Pancreas (tissue), 10 donors: Measurements from ENCODE around the gene CABLES1. TPM values are rescaled to one million over a fixed set of nuclear protein-coding genes. Genes with fewer than 3 reads are reported as not detected.

Experiments
- ATAC-seq, 4 donors: fragments of 200-7000 bp; cut with Tn5 transposase; one replicate each; pipeline versions ENCODE4 v1.8.0 to v1.9.1; 2020; ENCODE audit warnings: mild to moderate bottlenecking in 4 of 4, moderate library complexity in 4 of 4
- DNase-seq, 6 donors: peaks; one replicate each; pipeline ENCODE4 v3.0.0-alpha.2; 2020
- FAIRE-seq: peaks from 2 replicates; lab custom pipeline; 2012; peaks lifted over from hg19 to GRCh38; lab: Jason Lieb, UNC
- H3K27ac ChIP-seq, 4 donors: fragments of 200-600 bp; sonication (generic); 1 replicate in 3 of 4; 2 replicates in 1 of 4; pipeline versions ENCODE4 v1.5.0 to v1.8.0; 2020
- H3K27me3 ChIP-seq, 4 donors: fragments of 200-600 bp; one replicate each; pipeline ENCODE4 v1.8.0; 2021
- H3K36me3 ChIP-seq, 3 donors: fragments of 200-600 bp; sonication (generic) in 1 of 3; one replicate each; pipeline versions ENCODE4 v1.5.0 to v1.8.0; 2020 to 2021
- H3K4me1 ChIP-seq, 3 donors: fragments of 200-600 bp; one replicate each; pipeline ENCODE4 v1.8.0; 2021
- H3K4me3 ChIP-seq, 4 donors: fragments of 200-600 bp; sonication (generic) in 2 of 4; one replicate each; pipeline versions ENCODE4 v1.5.0 to v1.8.0; 2020 to 2021
- H3K9me3 ChIP-seq, 4 donors: fragments of 200-600 bp; one replicate each; pipeline ENCODE4 v1.8.0; 2021
- WGBS, 2 donors: extraction: QIAGEN DNeasy Blood & Tissue Kit; methylation state at CpG; one replicate each; pipeline ENCODE4 v1.1.7; 2013; 5-methylcytosine and 5-hydroxymethylcytosine counted together
- intact Hi-C, 3 donors: fragments of 100-400 bp; cut with DNase I; formaldehyde crosslinking; loops; one replicate each; pipeline versions ENCODE4 v1.11.1 to v1.14.2; 2022
- polyA plus RNA-seq, 2 donors: library from polyadenylated mRNA; stranded (reverse); fragments of 200-250 nt; gene quantifications; one replicate each; pipeline ENCODE4 v1.2.3, GENCODE V29; 2013
- total RNA-seq, 6 donors: library from RNA; stranded (reverse); fragmentation: NEBNext Ultra II Directional in 4 of 6; extraction: Animal tissue kit (Norgen Biotek cat#: 25700) in 4 of 6; gene quantifications; one replicate each; pipeline versions ENCODE4 v1.2.1 to v1.2.4, GENCODE V29; 2021 to 2023
- TF ChIP-seq, protein P1 (sequence below), 4 donors: fragments of 200-600 bp; sonication (generic) in 3 of 4; IDR thresholded peaks; one replicate each; pipeline versions ENCODE4 v1.5.0 to v1.8.0; 2021; ENCODE audit warnings: antibody characterized with exemption in 4 of 4
- donor health status: healthy with polysubstance abuse.
- donor health status: DM: no; HTN: no; CAD: no; lungs with moderate emphysema.
- donor health status: DM: no; HTN: no; CAD: no.
- donor health status: control.
- donor health status: control.
- donor health status: Bipolar disorder and iron deficiency.
- donor health status: DM: yes; HTN: yes; CAD: no.
- donor health status: DM: no; HTN: no; CAD: no.
- donor health status: DM: no; HTN: no; CAD: no.
- donor health status: DM: yes; HTN: yes; CAD: no.

CABLES1 gene
- total and polyA plus RNA-seq, 8 donors = 2.0 to 5.7 (median 3.2) TPM

DNA sequence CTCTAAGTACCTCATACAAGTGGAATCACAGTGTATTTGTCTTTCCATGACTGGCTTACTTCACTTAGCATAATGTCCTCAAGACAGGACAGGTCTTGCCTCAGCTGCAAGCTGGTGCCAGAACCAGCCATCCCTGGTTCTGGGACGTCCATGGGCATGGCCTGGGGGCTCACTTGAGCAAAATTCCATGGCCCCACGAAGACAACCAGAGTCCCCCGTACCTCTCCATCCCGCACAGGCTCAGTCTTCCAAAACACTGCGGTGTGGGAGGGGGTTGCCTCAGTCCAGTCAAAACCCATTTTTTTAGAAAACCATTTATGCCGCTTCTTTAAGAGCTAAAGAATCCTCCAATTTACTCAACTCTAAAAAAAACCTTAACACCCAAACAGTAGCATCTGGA, 21.7 kb upstream of the CABLES1 start:
- intact Hi-C loops = no loop called here
- peak overlapping the region in 2 of 4 donors; percentile 43 to 72 for H3K27ac ChIP-seq

DNA sequence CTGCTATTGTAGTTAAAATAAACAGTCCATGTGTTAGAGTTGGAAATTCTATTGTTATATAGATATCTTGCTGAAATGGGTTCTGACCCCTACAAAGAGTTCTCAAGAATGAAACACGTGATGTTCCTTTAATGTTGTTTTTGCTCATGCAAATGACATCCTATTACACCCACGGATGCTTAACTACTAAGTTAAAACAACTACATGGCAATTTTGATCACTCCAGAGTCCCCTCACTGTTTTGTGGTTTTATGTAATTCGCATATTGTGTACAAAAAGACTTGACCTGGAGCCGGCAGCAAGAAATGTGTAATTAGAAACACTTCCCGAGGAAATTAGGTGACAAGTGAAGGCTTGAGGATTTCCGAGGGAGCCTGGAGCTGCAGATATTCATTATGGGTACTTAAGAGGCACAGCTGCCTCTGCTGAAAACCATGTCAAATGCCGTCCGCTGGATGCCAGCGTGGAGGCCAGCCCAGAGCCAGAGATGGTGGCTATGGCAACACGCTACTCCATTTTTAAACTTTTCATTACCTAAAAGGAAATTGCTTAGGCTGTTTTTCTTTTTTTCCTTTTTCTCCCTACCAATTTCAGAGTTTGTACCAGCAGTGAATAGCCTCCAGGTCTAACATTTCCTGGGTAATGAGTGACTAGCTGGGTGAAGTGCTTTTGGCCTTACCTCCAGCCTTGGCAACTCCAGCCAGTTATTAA, 21.0 kb upstream of the CABLES1 start:
- ATAC-seq (peak; percentile 70 to 86 (median 78)), FAIRE-seq (no peak), DNase-seq (peak in 2 of 6 donors; percentile 17 to 25)
- 41 to 44% methylated on average over 10 of the region's 10 CpGs for WGBS, 2 donors
- no peaks in the 10 kb centered on the region for H3K4me1 ChIP-seq
- H3K4me3 ChIP-seq = no peak overlapping the region
- intact Hi-C loops = no loop called here
- peak overlapping the region in 3 of 4 donors; percentile 13 to 72 (median 43) for H3K27ac ChIP-seq
- H3K9me3 ChIP-seq = no peaks in the 10 kb centered on the region
- no peaks in the 10 kb centered on the region for H3K36me3 ChIP-seq
- H3K27me3 ChIP-seq = no peaks in the 10 kb centered on the region
- TF ChIP-seq, protein P1, sequence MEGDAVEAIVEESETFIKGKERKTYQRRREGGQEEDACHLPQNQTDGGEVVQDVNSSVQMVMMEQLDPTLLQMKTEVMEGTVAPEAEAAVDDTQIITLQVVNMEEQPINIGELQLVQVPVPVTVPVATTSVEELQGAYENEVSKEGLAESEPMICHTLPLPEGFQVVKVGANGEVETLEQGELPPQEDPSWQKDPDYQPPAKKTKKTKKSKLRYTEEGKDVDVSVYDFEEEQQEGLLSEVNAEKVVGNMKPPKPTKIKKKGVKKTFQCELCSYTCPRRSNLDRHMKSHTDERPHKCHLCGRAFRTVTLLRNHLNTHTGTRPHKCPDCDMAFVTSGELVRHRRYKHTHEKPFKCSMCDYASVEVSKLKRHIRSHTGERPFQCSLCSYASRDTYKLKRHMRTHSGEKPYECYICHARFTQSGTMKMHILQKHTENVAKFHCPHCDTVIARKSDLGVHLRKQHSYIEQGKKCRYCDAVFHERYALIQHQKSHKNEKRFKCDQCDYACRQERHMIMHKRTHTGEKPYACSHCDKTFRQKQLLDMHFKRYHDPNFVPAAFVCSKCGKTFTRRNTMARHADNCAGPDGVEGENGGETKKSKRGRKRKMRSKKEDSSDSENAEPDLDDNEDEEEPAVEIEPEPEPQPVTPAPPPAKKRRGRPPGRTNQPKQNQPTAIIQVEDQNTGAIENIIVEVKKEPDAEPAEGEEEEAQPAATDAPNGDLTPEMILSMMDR (IDR thresholded peaks at IDR 0.05) = no peak

More for the DNA sequence above, 21.7 kb upstream of the CABLES1 start:
- FAIRE-seq (no peak), DNase-seq (no peak), ATAC-seq (no peak)
- H3K36me3 ChIP-seq = no peaks in the 10 kb centered on the region
- no peaks in the 10 kb centered on the region for H3K9me3 ChIP-seq
- WGBS, 2 donors = 70 to 83% methylated on average over 6 of the region's 6 CpGs
- TF ChIP-seq, protein P1 (IDR thresholded peaks at IDR 0.05) = no peak
- H3K4me1 ChIP-seq = no peaks in the 10 kb centered on the region
- no peaks in the 10 kb centered on the region for H3K27me3 ChIP-seq
- no peak overlapping the region for H3K4me3 ChIP-seq

DNA sequence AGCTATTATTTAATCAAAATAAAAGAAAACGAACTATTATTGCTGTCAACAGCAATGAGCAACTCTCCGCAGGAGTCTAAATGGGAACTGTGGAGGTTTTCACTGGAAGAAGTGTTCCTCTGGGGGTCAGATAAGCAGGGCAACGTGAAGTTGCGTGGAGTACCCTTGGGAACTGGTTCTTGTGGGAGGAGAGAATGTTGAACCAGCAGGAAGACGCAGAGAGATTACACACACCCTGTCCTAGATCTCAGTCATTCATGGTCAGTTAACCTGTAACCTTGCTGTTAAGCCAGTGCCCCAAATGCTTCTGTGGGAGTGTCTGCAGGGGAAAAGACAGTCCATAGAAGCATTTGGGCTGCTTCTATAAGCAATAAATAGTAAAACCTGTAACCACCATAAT, 20.4 kb upstream of the CABLES1 start:
- Histone ChIP-seq H3K4me1 (no peaks in the 10 kb centered on the region), H3K36me3 (no peaks in the 10 kb centered on the region), H3K27me3 (no peaks in the 10 kb centered on the region), H3K9me3 (no peaks in the 10 kb centered on the region), H3K4me3 (no peak overlapping the region), H3K27ac (peak overlapping the region in 3 of 4 donors; percentile 13 to 72 (median 43))
- ATAC-seq (peak; percentile 46 to 79 (median 74)), FAIRE-seq (no peak), DNase-seq (no peak)
- WGBS, 2 donors = 25 to 26% methylated on average over 5 of the region's 5 CpGs
- TF ChIP-seq, protein P1 (IDR thresholded peaks at IDR 0.05) = no peak
- intact Hi-C loops = no loop called here

DNA sequence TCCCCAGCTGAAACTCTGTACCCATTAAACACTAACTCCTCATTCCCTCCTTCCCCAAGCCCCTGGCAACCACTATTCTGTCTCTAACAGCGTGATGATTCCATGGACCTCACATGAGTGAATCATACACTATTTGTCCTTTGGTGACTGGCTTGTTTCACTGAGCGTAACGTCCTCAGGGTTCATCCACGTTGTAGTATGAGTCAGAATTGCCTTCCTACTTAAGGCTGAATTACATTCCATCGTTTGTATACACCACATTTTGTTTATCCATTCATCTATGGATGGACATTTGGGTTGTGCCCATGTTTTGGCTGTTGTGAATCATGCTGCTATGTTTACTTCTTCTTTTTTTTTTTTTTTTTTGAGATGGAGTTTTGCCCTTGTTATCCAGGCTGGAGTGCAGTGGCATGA, 19.6 kb upstream of the CABLES1 start:
- FAIRE-seq = no peak
- Histone ChIP-seq H3K27ac (peak overlapping the region in 1 of 4 donors; percentile 43), H3K27me3 (no peaks in the 10 kb centered on the region), H3K9me3 (no peaks in the 10 kb centered on the region), H3K4me3 (no peak overlapping the region), H3K36me3 (no peaks in the 10 kb centered on the region), H3K4me1 (no peaks in the 10 kb centered on the region)
- 56 to 68% methylated on average over 5 of the region's 5 CpGs for WGBS, 2 donors
- intact Hi-C loops = no loop called here
- ATAC-seq = peak in 3 of 4 donors; percentile 48 to 68 (median 49)
- TF ChIP-seq, protein P1 (IDR thresholded peaks at IDR 0.05) = no peak
- no peak for DNase-seq

DNA sequence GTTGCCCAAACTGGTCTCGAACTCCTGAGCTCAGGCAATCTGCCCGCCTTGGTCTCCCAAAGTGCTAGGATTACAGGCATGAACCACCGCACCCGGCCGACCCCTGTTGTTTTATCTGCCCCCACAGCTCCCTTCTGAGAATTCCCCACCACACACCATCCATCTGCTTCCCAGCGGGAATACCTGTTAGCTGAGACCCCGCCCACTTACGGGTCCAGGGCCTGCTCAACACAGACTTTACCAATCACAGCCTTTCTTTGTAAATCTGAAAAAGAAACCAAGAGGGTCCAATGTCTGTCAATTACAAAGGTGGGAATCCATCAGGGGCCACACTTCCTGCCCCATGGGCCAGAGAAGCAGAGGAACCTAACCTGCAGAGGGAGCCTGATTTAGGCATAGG, 14.2 kb upstream of the CABLES1 start:
- intact Hi-C loops = loop anchor here in 1 of 3 donors (10.0 kb wide), 1 partner anchor 264 kb away; no protein-coding TSS in a partner anchor
- 81 to 91% methylated on average over 8 of the region's 8 CpGs for WGBS, 2 donors

More for the DNA sequence above, 14.2 kb upstream of the CABLES1 start:
- H3K27ac ChIP-seq = no peak overlapping the region
- TF ChIP-seq, protein P1 (IDR thresholded peaks at IDR 0.05) = no peak
- no peaks in the 10 kb centered on the region for H3K9me3 ChIP-seq
- FAIRE-seq (no peak), DNase-seq (no peak), ATAC-seq (no peak)
- H3K27me3 ChIP-seq = no peaks in the 10 kb centered on the region
- H3K4me1 ChIP-seq = no peaks in the 10 kb centered on the region
- H3K4me3 ChIP-seq = no peak overlapping the region
- H3K36me3 ChIP-seq = no peaks in the 10 kb centered on the region
